Vagina (tissue), 2 donors: ENCODE measurements around the gene KCNG4. TPM values are rescaled to one million over a fixed set of nuclear protein-coding genes. Genes with fewer than 3 reads are reported as not detected.

ENCODE experiments used
- DNase-seq, 2 donors: peaks; one replicate each; pipeline ENCODE4 v3.0.0-alpha.2; 2017; ENCODE audit errors: extremely low spot score in 2 of 2
- H3K27ac ChIP-seq: fragments of 200-600 bp; sonication (generic); one replicate; pipeline ENCODE4 v1.5.1; 2019
- H3K27me3 ChIP-seq: fragments of 200-600 bp; sonication (generic); one replicate; pipeline ENCODE4 v1.5.1; 2019
- H3K36me3 ChIP-seq, 2 donors: fragments of 200-600 bp; sonication (generic); one replicate each; pipeline ENCODE4 v1.5.1; 2017 to 2019
- H3K4me1 ChIP-seq: fragments of 200-600 bp; sonication (generic); one replicate; pipeline ENCODE4 v1.5.1; 2019
- H3K4me3 ChIP-seq, 2 donors: fragments of 200-600 bp; sonication (generic); 1 replicate in 1 of 2; 2 replicates in 1 of 2; pipeline ENCODE4 v1.5.1; 2016 to 2019
- H3K9me3 ChIP-seq: fragments of 200-600 bp; sonication (generic); one replicate; pipeline ENCODE4 v1.5.1; 2019
- CTCF ChIP-seq, 3 experiments: fragments of 450-650 bp in 2 of 3; fragments of 200-600 bp in 1 of 3; sonication (generic) in 1 of 3; IDR thresholded peaks; one replicate each; pipeline ENCODE4 v1.5.1; 2017 to 2019; ENCODE audit warnings: antibody characterized with exemption in 3 of 3, mild to moderate bottlenecking in 2 of 3, moderate library complexity in 2 of 3
- POLR2A ChIP-seq, 2 donors: fragments of 450-650 bp; IDR thresholded peaks; one replicate each; pipeline ENCODE4 v1.6.1; 2017; ENCODE audit warnings: antibody characterized with exemption in 2 of 2, mild to moderate bottlenecking in 2 of 2, moderate library complexity in 2 of 2
- POLR2AphosphoS5 ChIP-seq, 2 donors: sonication (generic); formaldehyde crosslinking; IDR thresholded peaks; one replicate each; pipeline ENCODE4 v1.9.0; 2017; ENCODE audit warnings: antibody characterized with exemption in 2 of 2, mild to moderate bottlenecking in 2 of 2, low read depth in 1 of 2; ENCODE audit not compliant: insufficient read depth in 1 of 2
- intact Hi-C: fragments of 100-400 bp; cut with DNase I; formaldehyde crosslinking; loops from one replicate; pipeline ENCODE4 v1.15.1; 2023
- total RNA-seq: library from RNA; depleted of rRNA; stranded (reverse); fragments of >200 nt; gene quantifications from one replicate; pipeline ENCODE4 v1.2.3, GENCODE V29; 2016

KCNG4 gene
- total RNA-seq, 1 donor from 2014 or later, result not detected

DNA sequence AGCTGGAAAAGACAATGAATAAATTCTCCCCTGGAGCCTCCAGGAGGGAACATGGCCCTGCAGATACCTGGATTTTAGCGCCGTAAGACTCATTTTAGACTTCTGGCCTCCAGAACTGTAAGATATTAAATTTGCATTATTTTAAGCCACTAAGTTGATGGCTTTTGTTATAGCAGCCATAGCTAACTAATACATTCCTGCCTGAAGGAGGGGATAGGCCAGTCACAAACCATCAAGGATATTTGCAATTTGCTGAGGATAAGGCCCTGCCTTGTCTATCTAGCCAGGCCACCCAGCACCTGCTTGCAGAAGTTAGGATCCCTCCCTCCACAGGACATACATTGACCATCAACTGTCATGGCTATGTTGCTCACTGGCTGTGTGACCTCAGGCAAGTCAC lies 4.9 kb upstream of the KCNG4 start:
- Histone ChIP-seq H3K4me1 (no peaks in the 10 kb centered on the region), H3K36me3 (no peaks in the 10 kb centered on the region), H3K27me3 (no peaks in the 10 kb centered on the region), H3K9me3 (no peaks in the 10 kb centered on the region), H3K27ac (no peak overlapping the region), H3K4me3 (no peak overlapping the region)
- DNase-seq, result no peak
- intact Hi-C loops, result no loop called here
- no peak for TF ChIP-seq POLR2A (IDR thresholded peaks at IDR 0.05)

DNA sequence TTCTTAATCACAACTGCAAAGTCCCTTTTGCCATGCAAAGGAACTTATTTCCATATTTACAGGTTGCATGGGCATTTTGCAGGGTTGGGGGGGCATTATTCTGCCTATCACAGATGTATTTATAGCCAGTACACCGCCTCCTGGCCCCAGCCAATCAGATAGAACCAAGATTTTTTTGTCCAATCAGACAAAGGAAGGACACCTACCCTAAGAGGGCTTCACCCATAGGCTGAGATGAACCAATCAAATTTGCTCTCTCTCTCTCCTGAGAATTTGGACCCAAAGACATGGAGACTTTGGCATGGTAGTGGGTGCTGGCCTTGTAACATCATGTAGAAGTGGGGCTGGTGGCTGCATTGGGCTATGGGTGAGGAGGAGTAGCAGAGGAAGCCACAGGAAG lies 3.9 kb upstream of the KCNG4 start:
- Histone ChIP-seq H3K4me1 (no peaks in the 10 kb centered on the region), H3K36me3 (no peaks in the 10 kb centered on the region), H3K27ac (no peak overlapping the region), H3K9me3 (no peaks in the 10 kb centered on the region), H3K4me3 (no peak overlapping the region), H3K27me3 (no peaks in the 10 kb centered on the region)
- intact Hi-C loops, result no loop called here
- DNase-seq, result no peak
- no peak for TF ChIP-seq CTCF (IDR thresholded peaks at IDR 0.05)
- TF ChIP-seq POLR2A (IDR thresholded peaks at IDR 0.05), result no peak
- no peak for TF ChIP-seq POLR2AphosphoS5 (IDR thresholded peaks at IDR 0.05; ENCODE audit: insufficient read depth in 1 of 2, low read depth in 1 of 2)

GRCh38 chr16:84242839-84243238 lies 3.0 kb upstream of the KCNG4 start:
- H3K4me3 ChIP-seq, result no peak overlapping the region
- H3K27me3 ChIP-seq, result no peaks in the 10 kb centered on the region
- H3K27ac ChIP-seq, result no peak overlapping the region
- TF ChIP-seq POLR2AphosphoS5 (IDR thresholded peaks at IDR 0.05; ENCODE audit: insufficient read depth in 1 of 2, low read depth in 1 of 2) (no peak), POLR2A (IDR thresholded peaks at IDR 0.05) (no peak), CTCF (IDR thresholded peaks at IDR 0.05) (no peak)
- H3K4me1 ChIP-seq, result no peaks in the 10 kb centered on the region
- DNase-seq, result no peak
- H3K36me3 ChIP-seq, result no peaks in the 10 kb centered on the region
- intact Hi-C loops, result no loop called here
- H3K9me3 ChIP-seq, result no peaks in the 10 kb centered on the region

- Histone ChIP-seq H3K9me3 (no peaks in the 10 kb centered on the region), H3K36me3 (no peaks in the 10 kb centered on the region), H3K4me3 (no peak overlapping the region), H3K27me3 (no peaks in the 10 kb centered on the region), H3K4me1 (no peaks in the 10 kb centered on the region), H3K27ac (no peak overlapping the region)
- intact Hi-C loops, result no loop called here
- DNase-seq, result no peak
- TF ChIP-seq CTCF (IDR thresholded peaks at IDR 0.05) (no peak), POLR2AphosphoS5 (IDR thresholded peaks at IDR 0.05; ENCODE audit: insufficient read depth in 1 of 2, low read depth in 1 of 2) (no peak), POLR2A (IDR thresholded peaks at IDR 0.05) (no peak)
Measured at GRCh38 chr16:84241778-84242177, 2.0 kb upstream of the KCNG4 start.

- intact Hi-C loops, result no loop called here
- no peaks in the 10 kb centered on the region for H3K27me3 ChIP-seq
- TF ChIP-seq CTCF (IDR thresholded peaks at IDR 0.05), result no peak
Measured at GRCh38 chr16:84240455-84240854, 643 bp upstream of the KCNG4 start.

More at GRCh38 chr16:84240455-84240854, 643 bp upstream of the KCNG4 start:
- Histone ChIP-seq H3K4me1 (no peaks in the 10 kb centered on the region), H3K9me3 (no peaks in the 10 kb centered on the region), H3K27ac (no peak overlapping the region), H3K36me3 (no peaks in the 10 kb centered on the region), H3K4me3 (no peak overlapping the region)
- no peak for DNase-seq
